B cell (primary cell): ENCODE results near the gene TTC21B. TPM values are rescaled to one million over a fixed set of nuclear protein-coding genes. Genes with fewer than 3 reads are reported as not detected.
A peak's percentile ranks its signal among the peaks of the same experiment; 100 is the strongest.

Source experiments
- ATAC-seq: fragments of 200-7000 bp; cut with Tn5 transposase; one replicate; pipeline ENCODE4 v1.10.0; 2021; ENCODE audit warnings: low read depth, mild to moderate bottlenecking, moderate number of reproducible peaks, moderate library complexity
- CTCF ChIA-PET: fragments of 350-600 bp; sonication (Branson Sonifier 250); formaldehyde crosslinking; loops from one replicate; lab custom pipeline; 2021; ENCODE audit warnings: antibody characterized with exemption, inconsistent platforms; lab: Charles Lee
- POLR2A ChIA-PET: fragments of 350-600 bp; sonication (Branson Sonifier 250); formaldehyde crosslinking; loops from one replicate; lab custom pipeline; 2021; ENCODE audit warnings: antibody characterized with exemption; lab: Charles Lee
- DNase-seq: peaks from one replicate; pipeline ENCODE4 v3.0.0; 2013
- H2AFZ ChIP-seq: 2 replicates; pipeline ENCODE4 v1.6.1; 2012; ENCODE audit warnings: mild to moderate bottlenecking, low read depth, low read length; ENCODE audit not compliant: insufficient read depth, poor library complexity, severe bottlenecking
- H3K27ac ChIP-seq, 2 donors: 1 replicate in 1 of 2; 2 replicates in 1 of 2; pipeline ENCODE4 v1.5.1; 2012 to 2013; ENCODE audit warnings: low read length in 2 of 2, mild to moderate bottlenecking in 2 of 2, moderate library complexity in 1 of 2
- H3K27me3 ChIP-seq, 4 experiments: fragments of 200-600 bp in 1 of 4; sonication (generic) in 1 of 4; replicated peaks in 1 of 4; 1 replicate in 2 of 4; 2 replicates in 2 of 4; pipeline versions ENCODE4 v1.6.1 to v1.7.0; 2013 to 2016; ENCODE audit warnings: low read length in 3 of 4, mild to moderate bottlenecking in 2 of 4, mixed read lengths in 1 of 4, moderate library complexity in 1 of 4; ENCODE audit not compliant: insufficient read depth in 4 of 4, control insufficient read depth in 3 of 4; ENCODE audit errors: control extremely low read depth in 1 of 4
- H3K36me3 ChIP-seq, 2 experiments: replicated peaks in 1 of 2; 1 replicate in 1 of 2; 2 replicates in 1 of 2; pipeline versions ENCODE4 v1.6.1 to v1.7.1; 2013; ENCODE audit warnings: low read length in 1 of 2; ENCODE audit not compliant: insufficient read depth in 2 of 2, control insufficient read depth in 1 of 2; ENCODE audit errors: control extremely low read depth in 1 of 2, extremely low read depth in 1 of 2
- H3K4me1 ChIP-seq, 2 donors: fragments of 200-600 bp in 1 of 2; sonication (generic) in 1 of 2; 1 replicate in 1 of 2; 2 replicates in 1 of 2; pipeline versions ENCODE4 v1.5.1 to v1.6.1; 2013 to 2017; ENCODE audit warnings: low read length in 2 of 2; ENCODE audit not compliant: control insufficient read depth in 2 of 2, insufficient read depth in 2 of 2
- H3K4me2 ChIP-seq: replicated peaks from 2 replicates; pipeline ENCODE3; 2012; ENCODE audit warnings: mild to moderate bottlenecking, low read depth, low read length; ENCODE audit not compliant: poor library complexity, severe bottlenecking
- H3K4me3 ChIP-seq, 5 experiments: fragments of 200-600 bp in 1 of 5; sonication (generic) in 1 of 5; 1 replicate in 3 of 5; 2 replicates in 2 of 5; pipeline versions ENCODE4 v1.5.1 to v1.7.0; 2011 to 2016; ENCODE audit warnings: low read length in 4 of 5, mild to moderate bottlenecking in 4 of 5, low read depth in 2 of 5, control low read depth in 1 of 5, moderate library complexity in 1 of 5; ENCODE audit not compliant: insufficient read depth in 1 of 5; ENCODE audit errors: control extremely low read depth in 1 of 5, extremely low read depth in 1 of 5
- H3K79me2 ChIP-seq: fragments of 200-600 bp; sonication (generic); one replicate; pipeline ENCODE4 v1.6.0; 2016; ENCODE audit warnings: low read length; ENCODE audit not compliant: control insufficient read depth, insufficient read depth
- H3K9ac ChIP-seq: fragments of 200-600 bp; sonication (generic); 2 replicates; pipeline ENCODE4 v1.6.1; 2017; ENCODE audit warnings: mild to moderate bottlenecking, low read length, moderate library complexity
- H3K9me3 ChIP-seq, 3 donors: one replicate each; pipeline versions ENCODE4 v1.6.1 to v1.7.1; 2013; ENCODE audit warnings: low read length in 2 of 3; ENCODE audit not compliant: control insufficient read depth in 2 of 3, insufficient read depth in 1 of 3; ENCODE audit errors: control extremely low read depth in 1 of 3
- H4K20me1 ChIP-seq: 2 replicates; pipeline ENCODE4 v1.6.0; 2012; ENCODE audit warnings: mild to moderate bottlenecking, low read length; ENCODE audit not compliant: insufficient read depth, control insufficient read depth, poor library complexity, severe bottlenecking
- H3K27ac Mint-ChIP-seq: one replicate; pipeline ENCODE4 v1.8.0; 2021; ENCODE audit warnings: mixed read lengths
- H3K27me3 Mint-ChIP-seq: one replicate; pipeline ENCODE4 v1.8.0; 2021; ENCODE audit warnings: mixed read lengths
- H3K4me1 Mint-ChIP-seq: one replicate; pipeline ENCODE4 v1.8.0; 2021; ENCODE audit warnings: mixed read lengths
- H3K4me3 Mint-ChIP-seq: one replicate; pipeline ENCODE4 v1.8.0; 2021; ENCODE audit warnings: mixed read lengths
- H3K9me3 Mint-ChIP-seq: one replicate; pipeline ENCODE4 v1.8.0; 2022; ENCODE audit warnings: mixed read lengths; ENCODE audit not compliant: insufficient read depth
- CTCF ChIP-seq: fragments of 200-600 bp; IDR thresholded peaks from one replicate; pipeline ENCODE4 v1.8.0; 2022; ENCODE audit warnings: antibody characterized with exemption, mild to moderate bottlenecking
- EZH2 ChIP-seq: IDR thresholded peaks from 2 replicates; pipeline ENCODE4 v1.6.1; 2012; ENCODE audit warnings: borderline replicate concordance, low read depth, mild to moderate bottlenecking, moderate library complexity, low read length; ENCODE audit not compliant: insufficient read depth, poor library complexity, severe bottlenecking
- WGBS: methylation state at CpG from one replicate; pipeline ENCODE4 v1.1.5; 2013; ENCODE audit warnings: missing lambda C conversion rate; ENCODE audit not compliant: insufficient coverage; 5-methylcytosine and 5-hydroxymethylcytosine counted together
- intact Hi-C: fragments of 100-400 bp; cut with micrococcal nuclease; formaldehyde crosslinking; loops from one replicate; pipeline ENCODE4 v1.10.0; 2022
- polyA plus RNA-seq: library from polyadenylated mRNA; depleted of rRNA; stranded (reverse); fragments of >200 nt; gene quantifications from 2 replicates; pipeline ENCODE4 v1.2.3, GENCODE V29; 2012
- total RNA-seq, 2 donors: library from RNA; stranded (reverse); fragments of 120-200 nt in 1 of 2; gene quantifications; 1 replicate in 1 of 2; 2 replicates in 1 of 2; pipeline versions ENCODE4 v1.2.3 to v1.2.4, GENCODE V29; 2013 to 2022

TTC21B gene
- total and polyA plus RNA-seq, 2 donors (not counting 1 experiment from before 2014, with no cell fraction given) = 11.5 to 41.5 TPM

- H3K4me1 ChIP-seq = no peaks in the 10 kb centered on the region
- no peaks in the 10 kb centered on the region for H3K9me3 Mint-ChIP-seq
- H3K9ac ChIP-seq = no peak overlapping the region
- no peak overlapping the region for H3K27ac ChIP-seq
- intact Hi-C loops = loop anchor here (10.0 kb wide), 1 partner anchor 49 kb away; the partner anchor contains the start of gene GALNT3
- ChIA-PET POLR2A (no interaction called here), CTCF (no interaction called here)
- H3K9me3 ChIP-seq = no peaks in the 10 kb centered on the region
- H3K79me2 ChIP-seq = no peaks in the 10 kb centered on the region
- H3K4me3 Mint-ChIP-seq = no peak overlapping the region
- ATAC-seq = no peak
- H3K4me1 Mint-ChIP-seq = no peaks in the 10 kb centered on the region
- H2AFZ ChIP-seq = no peak overlapping the region
- H3K27me3 ChIP-seq = no peaks in the 10 kb centered on the region
- TF ChIP-seq EZH2 (no peak), CTCF (no peak)
- 100% methylated on average over 1 of the region's 1 CpG for WGBS
- H3K4me3 ChIP-seq = no peak overlapping the region
- H4K20me1 ChIP-seq = no peaks in the 10 kb centered on the region
- DNase-seq = no peak
- H3K36me3 ChIP-seq = no peaks in the 10 kb centered on the region
- no peak overlapping the region for H3K4me2 ChIP-seq
- H3K27me3 Mint-ChIP-seq = no peaks in the 10 kb centered on the region
- no peak overlapping the region for H3K27ac Mint-ChIP-seq
Measured at GRCh38 chr2:165843351-165843750, 110.2 kb downstream of the TTC21B start.

- intact Hi-C loops = loop anchor here (10.0 kb wide), 1 partner anchor 46 kb away; the partner anchor contains the start of gene GALNT3
- no peak overlapping the region for H2AFZ ChIP-seq
- Mint-ChIP-seq H3K27ac (no peak overlapping the region), H3K9me3 (no peaks in the 10 kb centered on the region), H3K4me1 (no peaks in the 10 kb centered on the region), H3K4me3 (no peak overlapping the region), H3K27me3 (no peaks in the 10 kb centered on the region)
- TF ChIP-seq EZH2 (no peak), CTCF (peak; percentile 27)
- H3K9me3 ChIP-seq = no peaks in the 10 kb centered on the region
- no peaks in the 10 kb centered on the region for H3K79me2 ChIP-seq
- no peak overlapping the region for H3K9ac ChIP-seq
- ChIA-PET CTCF (interaction anchor here (0.7 kb wide), 2 partner anchors 75 to 94 kb away, joined by 3 to 4 read pairs; no protein-coding TSS in a partner anchor), POLR2A (no interaction called here)
- no peak overlapping the region for H3K4me2 ChIP-seq
- H3K27me3 ChIP-seq = no peaks in the 10 kb centered on the region
- H4K20me1 ChIP-seq = no peaks in the 10 kb centered on the region
- H3K4me1 ChIP-seq = no peaks in the 10 kb centered on the region
- no peak overlapping the region for H3K27ac ChIP-seq
- no peak for DNase-seq
- no peak for ATAC-seq
- no peak overlapping the region for H3K4me3 ChIP-seq
- no peaks in the 10 kb centered on the region for H3K36me3 ChIP-seq
Measured at GRCh38 chr2:165840333-165840958, 113.1 kb downstream of the TTC21B start.
